ENCODE measurements around the gene PWWP2A.
A peak's percentile ranks its signal among the peaks of the same experiment; 100 is the strongest.

The PWWP2A gene

DNA sequence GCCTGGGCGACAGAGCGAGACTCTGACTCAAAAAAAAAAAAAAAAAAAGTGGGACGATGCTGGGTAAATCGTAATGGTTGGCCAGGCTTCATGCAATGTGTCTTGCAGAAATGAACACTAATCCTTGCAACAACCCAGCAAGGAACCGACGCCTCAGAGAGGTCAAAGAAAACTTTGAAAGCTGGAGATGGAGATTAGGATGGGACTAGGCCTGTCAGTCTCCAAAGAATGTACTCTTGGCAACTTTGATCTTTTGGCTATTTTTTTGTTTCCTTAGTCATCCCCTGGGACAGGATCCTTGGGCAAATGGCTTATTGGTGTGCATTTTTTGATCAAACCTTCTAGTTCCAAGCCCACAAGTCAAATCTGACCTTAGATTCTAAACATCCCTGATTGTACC lies 10.6 kb upstream of the PWWP2A start:
- DNase-seq (ENCODE audit: low spot score): no peak

DNA sequence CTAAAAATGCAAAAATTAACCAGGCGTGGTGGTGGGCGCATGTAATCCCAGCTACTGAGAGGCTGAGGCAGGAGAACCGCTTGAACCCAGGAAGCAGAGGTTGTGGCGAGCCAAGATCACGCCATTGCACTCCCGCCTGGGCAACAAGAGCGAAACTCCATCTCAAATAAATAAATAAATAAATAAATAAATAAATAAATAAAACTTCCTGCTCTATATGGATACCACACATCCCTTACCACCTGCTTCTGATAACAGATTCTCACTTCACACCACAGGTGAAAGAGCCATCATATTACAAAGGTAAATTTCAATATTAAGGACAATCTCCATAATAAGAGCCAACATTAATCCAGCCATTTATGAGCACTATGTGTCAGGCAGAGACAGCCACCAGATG lies 9.4 kb upstream of the PWWP2A start:
- no peak for DNase-seq (ENCODE audit: low spot score)

GRCh38 chr5:160119905-160120266 lies 636 bp upstream of the PWWP2A start:
- no peak for DNase-seq (ENCODE audit: low spot score)

GRCh38 chr5:160118349-160119141 lies 705 bp downstream of the PWWP2A start:
- peak; percentile 28 for DNase-seq (ENCODE audit: low spot score)

- DNase-seq (ENCODE audit: low spot score): no peak
Measured at GRCh38 chr5:160116991-160117390, 2.3 kb downstream of the PWWP2A start.

DNA sequence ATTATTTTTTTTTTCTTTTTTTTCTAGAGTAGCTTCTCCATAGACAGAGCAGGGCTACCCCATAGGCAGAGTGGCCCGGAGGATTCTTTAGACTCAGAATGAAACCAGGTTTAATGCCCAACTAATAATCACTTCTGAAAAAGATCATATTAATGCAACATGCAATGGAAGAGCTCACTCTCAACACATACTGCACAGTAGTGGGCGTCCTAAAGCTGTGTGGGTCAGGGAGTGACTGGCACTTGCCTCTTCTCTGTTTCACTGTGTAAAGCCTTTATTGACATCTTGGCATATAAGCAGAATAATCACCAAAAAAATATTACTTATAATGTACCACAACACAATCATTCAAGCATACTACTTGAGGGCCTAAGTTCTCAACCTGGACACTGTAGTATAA lies 11.1 kb downstream of the PWWP2A start:
- peak; percentile 52 for DNase-seq (ENCODE audit: low spot score)

- no peak for DNase-seq (ENCODE audit: low spot score)
Measured at GRCh38 chr5:160105686-160106360, 13.4 kb downstream of the PWWP2A start.

- DNase-seq (ENCODE audit: low spot score): no peak
Measured at GRCh38 chr5:160097991-160098390, 21.3 kb downstream of the PWWP2A start.

DNA sequence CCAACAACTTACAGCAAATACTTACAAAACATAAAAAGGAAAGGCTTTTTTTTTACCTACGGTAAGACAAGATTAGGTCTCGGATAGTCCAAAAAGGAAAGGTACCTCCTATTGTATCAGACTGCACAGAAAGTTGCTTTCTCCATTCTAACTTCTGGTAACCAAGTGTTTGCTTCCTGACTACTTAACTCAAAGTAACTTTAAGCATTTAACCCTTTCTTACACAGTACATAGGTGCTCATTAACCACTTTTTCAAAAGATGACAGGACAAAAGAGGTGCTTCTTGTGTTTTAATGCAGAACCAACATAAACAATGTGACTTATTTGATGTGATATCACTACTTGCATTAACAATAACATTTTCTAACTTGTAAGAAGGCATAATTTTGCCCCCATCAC lies 23.1 kb downstream of the PWWP2A start:
- DNase-seq (ENCODE audit: low spot score): no peak

GRCh38 chr5:160092960-160093707 lies 26.1 kb downstream of the PWWP2A start:
- no peak for DNase-seq (ENCODE audit: low spot score)

- no peak for DNase-seq (ENCODE audit: low spot score)
Measured at GRCh38 chr5:160092514-160092913, 26.7 kb downstream of the PWWP2A start.

DNA sequence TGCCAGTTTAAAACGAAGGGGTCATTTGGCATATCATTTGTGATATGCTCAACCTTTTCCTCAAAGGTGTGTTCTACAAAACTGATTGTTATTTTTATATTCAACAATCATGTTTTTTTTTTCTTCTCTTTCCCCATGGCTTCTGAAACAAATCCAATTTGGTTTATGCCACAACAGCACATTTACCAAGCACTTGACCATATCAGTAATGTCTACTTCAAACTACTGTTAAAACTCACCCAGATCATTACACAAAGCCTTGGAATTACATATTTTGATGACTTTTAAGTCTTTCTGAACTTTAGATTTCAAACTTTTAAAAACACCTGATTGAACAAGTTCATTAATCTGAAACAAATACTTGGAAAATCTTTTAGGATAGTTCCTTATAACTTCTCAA lies 29.2 kb downstream of the PWWP2A start:
- no peak for DNase-seq (ENCODE audit: low spot score)

DNA sequence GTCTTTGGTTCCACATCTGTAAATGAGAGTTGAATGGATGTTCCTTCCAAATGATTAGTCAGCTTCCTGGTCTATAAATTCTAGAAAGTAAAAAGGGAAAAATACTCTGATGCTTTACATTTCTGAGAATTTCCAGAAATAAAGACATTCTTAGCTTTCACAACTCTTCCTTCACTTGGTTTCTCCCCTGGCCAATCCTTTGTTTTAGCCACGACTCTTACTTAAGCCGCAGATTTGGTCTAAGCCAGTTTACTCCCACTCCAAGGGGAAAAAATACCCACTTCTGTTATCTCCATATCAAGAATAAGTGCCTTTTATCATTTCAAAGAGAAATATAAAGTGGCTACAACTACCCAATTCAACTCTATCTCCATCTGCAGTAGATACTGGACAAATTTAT lies 29.7 kb downstream of the PWWP2A start:
- DNase-seq (ENCODE audit: low spot score): no peak

- no peak for DNase-seq (ENCODE audit: low spot score)
Measured at GRCh38 chr5:160088805-160089204, 30.4 kb downstream of the PWWP2A start.

GRCh38 chr5:160087199-160087598 lies 32.1 kb downstream of the PWWP2A start:
- no peak for DNase-seq (ENCODE audit: low spot score)

DNA sequence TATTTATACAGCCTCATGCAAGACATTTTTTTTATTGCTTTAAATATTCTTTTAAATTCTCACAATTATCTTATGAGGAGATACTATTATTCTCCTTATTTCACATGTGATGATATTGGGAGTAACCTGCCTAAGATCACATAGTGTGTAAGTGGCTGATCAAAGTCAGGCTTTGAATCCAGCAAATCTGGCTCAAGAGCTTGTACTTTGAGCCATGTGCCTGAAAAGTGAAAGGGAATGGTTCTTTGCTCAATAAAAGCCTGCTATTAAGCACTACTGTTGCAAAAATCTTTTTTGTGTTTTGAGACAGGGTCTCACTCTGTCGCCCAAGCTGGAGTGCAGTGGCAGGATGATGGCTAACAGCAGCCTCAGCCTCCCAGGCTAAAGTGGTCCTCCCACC lies 35.1 kb downstream of the PWWP2A start:
- no peak for DNase-seq (ENCODE audit: low spot score)

- no peak for DNase-seq (ENCODE audit: low spot score)
Measured at GRCh38 chr5:160083501-160083900, 35.7 kb downstream of the PWWP2A start.

- DNase-seq (ENCODE audit: low spot score): no peak
Measured at GRCh38 chr5:160082614-160083500, 36.4 kb downstream of the PWWP2A start.

DNA sequence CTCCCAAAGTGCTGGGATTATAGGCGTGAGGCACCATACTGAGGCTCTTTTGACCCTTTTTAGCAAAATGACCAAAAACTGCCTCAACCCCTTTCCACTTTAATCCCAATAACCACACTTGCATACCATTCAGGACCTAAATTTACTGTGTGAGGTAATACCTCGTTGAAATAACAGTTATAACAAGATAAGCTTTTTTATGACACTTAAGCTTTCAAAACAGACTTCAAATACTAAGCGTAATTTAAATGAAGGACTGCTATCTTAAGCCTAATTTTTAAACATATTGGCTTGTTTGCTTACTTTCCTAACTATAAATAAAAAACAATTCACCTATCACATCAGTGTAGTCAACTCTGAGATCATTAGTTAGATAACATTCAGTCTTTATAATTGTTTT lies 37.8 kb downstream of the PWWP2A start:
- DNase-seq (ENCODE audit: low spot score): no peak

- DNase-seq (ENCODE audit: low spot score): no peak
Measured at GRCh38 chr5:160079753-160080152, 39.5 kb downstream of the PWWP2A start.

DNA sequence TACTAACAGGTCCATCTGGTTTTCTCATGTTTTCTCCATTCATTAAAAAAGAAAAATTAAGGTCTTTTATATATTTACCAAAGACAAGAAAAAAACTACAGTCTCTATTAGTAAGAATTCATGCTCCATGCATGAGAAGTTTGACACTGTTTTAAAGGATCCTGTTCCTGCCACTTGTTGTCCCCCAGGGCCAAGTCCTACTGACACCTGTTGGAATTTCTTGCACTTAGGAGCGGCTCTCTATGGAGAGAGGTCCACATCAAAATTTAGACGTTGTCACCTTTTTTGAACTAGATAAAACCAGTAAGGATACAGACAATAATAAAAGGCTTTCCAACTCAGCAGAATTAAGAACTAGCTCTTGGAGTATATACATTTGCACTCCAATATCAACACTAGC lies 42.3 kb downstream of the PWWP2A start:
- DNase-seq (ENCODE audit: low spot score): no peak

GRCh38 chr5:160075073-160075472 lies 44.2 kb downstream of the PWWP2A start:
- DNase-seq (ENCODE audit: low spot score): no peak
